Parathyroid adenoma (tissue), 2 donors: Measurements from ENCODE around the gene PMVK.

Source experiments
- H2AFZ ChIP-seq: fragments of 300-600 bp; sonication (generic); one replicate; pipeline ENCODE4 v1.7.0; 2017; ENCODE audit warnings: antibody characterized with exemption, mild to moderate bottlenecking
- H3K27ac ChIP-seq: fragments of 300-600 bp; sonication (generic); one replicate; pipeline ENCODE4 v1.7.0; 2017
- H3K27me3 ChIP-seq: fragments of 300-600 bp; sonication (generic); one replicate; pipeline ENCODE4 v1.7.0; 2017; ENCODE audit warnings: low read length; ENCODE audit not compliant: control insufficient read depth, insufficient read depth
- H3K36me3 ChIP-seq: fragments of 300-600 bp; sonication (generic); one replicate; pipeline ENCODE4 v1.7.0; 2017; ENCODE audit warnings: low read length; ENCODE audit not compliant: control insufficient read depth, insufficient read depth
- H3K4me1 ChIP-seq: fragments of 300-600 bp; sonication (generic); one replicate; pipeline ENCODE4 v1.7.0; 2017; ENCODE audit warnings: control low read depth
- H3K4me2 ChIP-seq: fragments of 300-600 bp; sonication (generic); one replicate; pipeline ENCODE4 v1.7.0; 2017; ENCODE audit warnings: low read length
- H3K4me3 ChIP-seq: fragments of 300-600 bp; sonication (generic); one replicate; pipeline ENCODE4 v1.7.0; 2017; ENCODE audit warnings: low read depth, low read length
- H3K79me2 ChIP-seq: fragments of 300-600 bp; sonication (generic); one replicate; pipeline ENCODE4 v1.7.0; 2017; ENCODE audit warnings: control low read depth
- H3K9ac ChIP-seq: fragments of 300-600 bp; sonication (generic); one replicate; pipeline ENCODE4 v1.7.0; 2017; ENCODE audit warnings: mild to moderate bottlenecking
- H3K9me3 ChIP-seq: fragments of 300-600 bp; sonication (generic); one replicate; pipeline ENCODE4 v1.7.0; 2017; ENCODE audit warnings: low read length; ENCODE audit not compliant: control insufficient read depth
- CTCF ChIP-seq: fragments of 300-600 bp; sonication (generic); IDR thresholded peaks from one replicate; pipeline ENCODE4 v1.7.0; 2017; ENCODE audit warnings: antibody characterized with exemption, mild to moderate bottlenecking
- donor health status: primary hyperparathyroidism.

The PMVK gene

GRCh38 chr1:154945160-154945961, 8.8 kb upstream of the PMVK start:
- Histone ChIP-seq H3K27ac (no peak overlapping the region), H3K27me3 (no peaks in the 10 kb centered on the region), H2AFZ (no peak overlapping the region), H3K4me1 (peaks cover 21% of the 10 kb centered on the region), H3K9ac (no peak overlapping the region), H3K4me3 (no peak overlapping the region), H3K36me3 (no peaks in the 10 kb centered on the region), H3K79me2 (no peaks in the 10 kb centered on the region), H3K9me3 (no peaks in the 10 kb centered on the region), H3K4me2 (no peak overlapping the region)
- no peak for TF ChIP-seq CTCF

- Histone ChIP-seq H3K79me2 (no peaks in the 10 kb centered on the region), H3K4me2 (no peak overlapping the region), H3K27ac (no peak overlapping the region), H3K27me3 (no peaks in the 10 kb centered on the region), H3K9me3 (no peaks in the 10 kb centered on the region), H3K9ac (no peak overlapping the region), H2AFZ (no peak overlapping the region), H3K4me3 (no peak overlapping the region), H3K36me3 (no peaks in the 10 kb centered on the region), H3K4me1 (peaks cover 21% of the 10 kb centered on the region)
- TF ChIP-seq CTCF: no peak
Measured at GRCh38 chr1:154944401-154945159, 8.1 kb upstream of the PMVK start.

- Histone ChIP-seq H2AFZ (no peak overlapping the region), H3K4me1 (peaks cover 21% of the 10 kb centered on the region), H3K9me3 (no peaks in the 10 kb centered on the region), H3K4me3 (no peak overlapping the region), H3K36me3 (no peaks in the 10 kb centered on the region), H3K9ac (no peak overlapping the region), H3K79me2 (no peaks in the 10 kb centered on the region), H3K4me2 (no peak overlapping the region), H3K27me3 (no peaks in the 10 kb centered on the region), H3K27ac (peak overlapping the region; percentile 11)
- peak; percentile 50 for TF ChIP-seq CTCF
Measured at GRCh38 chr1:154943649-154944400, 7.3 kb upstream of the PMVK start.

- no peak overlapping the region for H3K4me3 ChIP-seq
- H3K36me3 ChIP-seq: no peaks in the 10 kb centered on the region
- H3K4me2 ChIP-seq: no peak overlapping the region
- no peaks in the 10 kb centered on the region for H3K9me3 ChIP-seq
- H3K79me2 ChIP-seq: no peaks in the 10 kb centered on the region
- peak overlapping the region; percentile 37 for H3K27ac ChIP-seq
- H3K9ac ChIP-seq: no peak overlapping the region
- peaks cover 27% of the 10 kb centered on the region for H3K4me1 ChIP-seq
- TF ChIP-seq CTCF: no peak
- H3K27me3 ChIP-seq: no peaks in the 10 kb centered on the region
- H2AFZ ChIP-seq: peak overlapping the region; percentile 69
Measured at GRCh38 chr1:154941333-154942013, 5.0 kb upstream of the PMVK start.
